H1 (cell line): Measurements from ENCODE around the gene BRME1. TPM values are rescaled to one million over a fixed set of nuclear protein-coding genes. Genes with fewer than 3 reads are reported as not detected.

ENCODE experiments used
- CBX8 ChIP-seq: fragments of 300-800, 300-1000 bp; sonication (generic); IDR thresholded peaks from 2 replicates; pipeline ENCODE4 v1.7.1; 2016; ENCODE audit warnings: low read depth, low read length, borderline replicate concordance
- CHD1 ChIP-seq: IDR thresholded peaks from 2 replicates; pipeline ENCODE4 v1.6.1; 2012; ENCODE audit warnings: low read depth, low read length, improper control_type of control experiment
- CREB1 ChIP-seq: IDR thresholded peaks from 2 replicates; pipeline ENCODE4 v1.6.1; 2012; ENCODE audit warnings: inconsistent platforms
- KDM1A ChIP-seq: fragments of 200-600, 300-600 bp; sonication (generic); IDR thresholded peaks from 2 replicates; pipeline ENCODE4 v1.7.1; 2016; ENCODE audit warnings: mild to moderate bottlenecking, low read length, borderline replicate concordance
- SIN3A ChIP-seq, 2 experiments: IDR thresholded peaks in 1 of 2; conservative IDR thresholded peaks in 1 of 2; 2 replicates each; pipeline ENCODE4 v1.6.1; 2011 to 2012; ENCODE audit warnings: low read length in 2 of 2, improper control_type of control experiment in 1 of 2, low read depth in 1 of 2, mild to moderate bottlenecking in 1 of 2
- polyA plus RNA-seq, 7 experiments: library from polyadenylated mRNA; depleted of rRNA in 3 of 7; stranded (reverse) in 5 of 7; unstranded in 2 of 7; fragments of >200 nt in 5 of 7; fragments of 200-250 nt in 2 of 7; gene quantifications; 1 replicate in 5 of 7; 2 replicates in 1 of 7; 4 replicates in 1 of 7; pipeline versions ENCODE4 v1.2.1 to v1.2.3, GENCODE V29; 2011 to 2013; ENCODE audit warnings: missing spikeins in 2 of 7, mixed read lengths in 2 of 7
- total RNA-seq: library from RNA; stranded (reverse); fragmentation: NEBNext Ultra II Directional; extraction: Animal tissue kit (Norgen Biotek cat#: 25700); gene quantifications from 2 replicates; pipeline ENCODE4 v1.2.1, GENCODE V29; 2021
- TF ChIP-seq, protein P1 (sequence below): IDR thresholded peaks from 2 replicates; pipeline ENCODE4 v1.6.1; 2012; ENCODE audit warnings: low read length, inconsistent platforms

Gene BRME1
- total and polyA plus RNA-seq, 2 of the 8 experiments (the other 6 are each of a cell fraction or from before 2014, with no cell fraction given): 4.6 to 4.7 TPM

GRCh38 chr19:13892870-13893269 is 13.0 kb downstream of the BRME1 start (continued):
- TF ChIP-seq, protein P1, sequence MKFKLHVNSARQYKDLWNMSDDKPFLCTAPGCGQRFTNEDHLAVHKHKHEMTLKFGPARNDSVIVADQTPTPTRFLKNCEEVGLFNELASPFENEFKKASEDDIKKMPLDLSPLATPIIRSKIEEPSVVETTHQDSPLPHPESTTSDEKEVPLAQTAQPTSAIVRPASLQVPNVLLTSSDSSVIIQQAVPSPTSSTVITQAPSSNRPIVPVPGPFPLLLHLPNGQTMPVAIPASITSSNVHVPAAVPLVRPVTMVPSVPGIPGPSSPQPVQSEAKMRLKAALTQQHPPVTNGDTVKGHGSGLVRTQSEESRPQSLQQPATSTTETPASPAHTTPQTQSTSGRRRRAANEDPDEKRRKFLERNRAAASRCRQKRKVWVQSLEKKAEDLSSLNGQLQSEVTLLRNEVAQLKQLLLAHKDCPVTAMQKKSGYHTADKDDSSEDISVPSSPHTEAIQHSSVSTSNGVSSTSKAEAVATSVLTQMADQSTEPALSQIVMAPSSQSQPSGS: no peak
- TF ChIP-seq SIN3A (conservative IDR thresholded peaks at IDR 0.05 in 1 of 2, IDR thresholded peaks at IDR 0.05 in 1 of 2; ENCODE audit: low read depth in 1 of 2, low read length in 2 of 2): no peak
- no peak for TF ChIP-seq CHD1
- no peak for TF ChIP-seq KDM1A
- TF ChIP-seq CREB1: no peak
- no peak for TF ChIP-seq CBX8
